ENCODE data around the gene IAH1.

GRCh38 chr2:9463698-9464034 lies 10.7 kb upstream of the IAH1 start:
- no peak for TF ChIP-seq POLR2A (IDR thresholded peaks at IDR 0.05)
- no peak for TF ChIP-seq CTCF (IDR thresholded peaks at IDR 0.05)
- no peak for TF ChIP-seq POLR2AphosphoS5 (IDR thresholded peaks at IDR 0.05; ENCODE audit: insufficient read depth in 1 of 2, low read depth in 1 of 2)

Measured in vagina (tissue), 2 donors.